Astrocyte (in vitro differentiated cells and primary cell): ENCODE data around the gene TAF4.

Source experiments
- EZH2 ChIP-seq: IDR thresholded peaks from 2 replicates; pipeline ENCODE4 v1.6.1; 2012; ENCODE audit warnings: mild to moderate bottlenecking, low read length, inconsistent platforms; ENCODE audit not compliant: insufficient read depth
- TF ChIP-seq, protein P1 (sequence below): IDR thresholded peaks from 2 replicates; pipeline ENCODE4 v1.5.1; 2011; ENCODE audit warnings: low read depth, mild to moderate bottlenecking, inconsistent platforms, low read length, moderate library complexity; ENCODE audit not compliant: insufficient read depth

DNA sequence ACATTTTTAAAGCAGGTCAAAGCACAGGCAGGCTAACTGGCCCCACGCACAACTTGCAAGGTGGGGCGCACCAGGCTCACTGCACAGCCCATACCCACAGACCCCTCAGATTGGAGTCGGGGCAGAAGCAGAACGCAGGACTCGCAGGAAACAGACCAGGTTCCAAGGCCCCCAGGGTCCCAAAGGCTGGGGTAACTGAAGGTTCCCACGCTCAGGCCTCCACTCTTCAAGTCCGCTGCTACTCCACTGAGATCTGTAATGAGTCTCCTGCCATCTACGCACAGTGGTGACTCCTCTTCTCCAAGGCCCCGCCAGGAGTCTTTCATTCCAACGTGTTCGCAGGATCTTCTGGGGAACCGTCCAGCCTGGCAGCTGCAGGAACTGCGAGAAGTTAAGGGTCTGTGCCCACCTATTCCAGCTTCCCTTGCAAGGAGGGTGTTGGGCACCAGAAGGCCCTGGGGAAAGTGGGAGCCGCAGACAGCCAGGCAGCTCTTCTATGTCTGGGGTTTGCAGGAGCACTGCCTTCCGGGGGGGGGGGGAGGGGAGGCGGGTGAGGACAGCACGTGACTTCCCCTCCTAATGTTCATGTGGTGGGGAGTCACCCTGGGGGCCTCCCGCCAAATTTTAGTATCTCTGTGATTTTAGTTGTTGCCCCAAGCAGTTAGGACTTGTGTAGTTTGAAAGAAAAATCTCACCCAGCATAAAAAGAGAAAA lies 2.0 kb upstream of the TAF4 start:
- TF ChIP-seq, protein P1, sequence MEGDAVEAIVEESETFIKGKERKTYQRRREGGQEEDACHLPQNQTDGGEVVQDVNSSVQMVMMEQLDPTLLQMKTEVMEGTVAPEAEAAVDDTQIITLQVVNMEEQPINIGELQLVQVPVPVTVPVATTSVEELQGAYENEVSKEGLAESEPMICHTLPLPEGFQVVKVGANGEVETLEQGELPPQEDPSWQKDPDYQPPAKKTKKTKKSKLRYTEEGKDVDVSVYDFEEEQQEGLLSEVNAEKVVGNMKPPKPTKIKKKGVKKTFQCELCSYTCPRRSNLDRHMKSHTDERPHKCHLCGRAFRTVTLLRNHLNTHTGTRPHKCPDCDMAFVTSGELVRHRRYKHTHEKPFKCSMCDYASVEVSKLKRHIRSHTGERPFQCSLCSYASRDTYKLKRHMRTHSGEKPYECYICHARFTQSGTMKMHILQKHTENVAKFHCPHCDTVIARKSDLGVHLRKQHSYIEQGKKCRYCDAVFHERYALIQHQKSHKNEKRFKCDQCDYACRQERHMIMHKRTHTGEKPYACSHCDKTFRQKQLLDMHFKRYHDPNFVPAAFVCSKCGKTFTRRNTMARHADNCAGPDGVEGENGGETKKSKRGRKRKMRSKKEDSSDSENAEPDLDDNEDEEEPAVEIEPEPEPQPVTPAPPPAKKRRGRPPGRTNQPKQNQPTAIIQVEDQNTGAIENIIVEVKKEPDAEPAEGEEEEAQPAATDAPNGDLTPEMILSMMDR: no peak
- TF ChIP-seq EZH2: no peak
